ENCODE data around the gene FAM240B. TPM values are rescaled to one million over a fixed set of nuclear protein-coding genes. Genes with fewer than 3 reads are reported as not detected.
A peak's percentile ranks its signal among the peaks of the same experiment; 100 is the strongest.

The FAM240B gene
- total and polyA plus RNA-seq, 2 of the 8 experiments (the other 6 are each of a cell fraction or from before 2014, with no cell fraction given) = not detected

GRCh38 chr9:38747067-38747466, 27.1 kb upstream of the FAM240B start:
- no peak overlapping the region for H3K4me2 ChIP-seq (ENCODE audit: insufficient read depth in 1 of 2, low read depth in 2 of 2, low read length in 2 of 2)
- no peak overlapping the region for H2BK120ac ChIP-seq (replicated peaks; ENCODE audit: low read depth, low read length)
- no peaks in the 10 kb centered on the region for H3K36me3 ChIP-seq (ENCODE audit: control insufficient read depth in 2 of 4, insufficient read depth in 4 of 4, low read length in 3 of 4)
- WGBS, 2 experiments (ENCODE audit: extremely low coverage in 1 of 2, insufficient coverage in 1 of 2, insufficient read length in 1 of 2, insufficient replicate concordance in 2 of 2, low coverage in 1 of 2, low lambda C conversion rate in 2 of 2, missing lambda C conversion rate in 1 of 2) = 94% methylated on average over 8 of the region's 8 CpGs; no CpG with 5 or more reads in 1 of the 2 experiments
- no peak overlapping the region for H2BK12ac ChIP-seq (ENCODE audit: low read depth, low read length)
- FAIRE-seq (no peak), DNase-seq (ENCODE audit: low read depth in 1 of 2, low spot score in 2 of 2) (peak in 1 of 2 experiments; percentile 30)
- H3K79me2 ChIP-seq (ENCODE audit: control insufficient read depth in 1 of 2, insufficient read depth in 2 of 2, low read length in 2 of 2) = no peaks in the 10 kb centered on the region
- H4K20me1 ChIP-seq (replicated peaks in 1 of 2; ENCODE audit: control insufficient read depth in 1 of 2, insufficient read depth in 2 of 2, low read length in 2 of 2) = no peaks in the 10 kb centered on the region
- H4K5ac ChIP-seq (ENCODE audit: insufficient read length, low read depth, low read length) = no peak overlapping the region
- no peak overlapping the region for H3K14ac ChIP-seq (ENCODE audit: insufficient read length)
- no peak overlapping the region for H3K18ac ChIP-seq (ENCODE audit: extremely low read depth, low read length)
- no peak overlapping the region for H2AFZ ChIP-seq (ENCODE audit: low read length)
- no peaks in the 10 kb centered on the region for H3K9me3 ChIP-seq (ENCODE audit: insufficient read depth in 2 of 2, low read depth in 1 of 2, low read length in 1 of 2)
- H3K79me1 ChIP-seq (ENCODE audit: low read depth, low read length) = no peaks in the 10 kb centered on the region
- H3K9ac ChIP-seq (replicated peaks in 1 of 4; ENCODE audit: extremely low read depth in 1 of 4, low read depth in 3 of 4, low read length in 3 of 4) = no peak overlapping the region
- ChIA-PET POLR2A (ENCODE audit: partially characterized antibody) (no interaction called here), CTCF (ENCODE audit: partially characterized antibody) (no interaction called here)
- no peaks in the 10 kb centered on the region for H3K23me2 ChIP-seq (ENCODE audit: low read depth, low read length)
- H3K4me1 ChIP-seq (replicated peaks in 1 of 4; ENCODE audit: control insufficient read depth in 3 of 4, insufficient read depth in 4 of 4, low read length in 3 of 4) = 0 out of 7 replicates have a peak, but pooled peaks cover 0 to 1% (median 0%) of the 10 kb centered on the region in 4 experiments
- H3K27ac ChIP-seq (ENCODE audit: low read depth, low read length) = no peak overlapping the region
- H4K91ac ChIP-seq (replicated peaks; ENCODE audit: insufficient read length, low read length) = no peak overlapping the region
- 0 out of 2 replicates have a peak overlapping the region, but pooled peaks have one; percentile 36 for H2BK15ac ChIP-seq (ENCODE audit: low read length)
- H3K56ac ChIP-seq (replicated peaks; ENCODE audit: insufficient read length, low read depth, low read length) = no peak overlapping the region
- H2BK20ac ChIP-seq (ENCODE audit: low read length) = no peak overlapping the region
- H3K23ac ChIP-seq (ENCODE audit: insufficient read length) = no peak overlapping the region
- H4K8ac ChIP-seq (ENCODE audit: extremely low read depth, insufficient read depth, low read length) = no peak overlapping the region
- no peak overlapping the region for H2BK5ac ChIP-seq (ENCODE audit: low read depth, low read length)
- H3K4me3 ChIP-seq (ENCODE audit: extremely low read depth in 1 of 4, insufficient read depth in 2 of 4, low read depth in 3 of 4, low read length in 4 of 4) = no peak overlapping the region
- H2AK5ac ChIP-seq (ENCODE audit: low read depth, low read length) = no peak overlapping the region
- H3K4ac ChIP-seq (replicated peaks; ENCODE audit: insufficient read length, low read depth, low read length) = no peak overlapping the region
- H3K27me3 ChIP-seq (replicated peaks in 1 of 4; ENCODE audit: control insufficient read depth in 3 of 4, extremely low read depth in 1 of 4, insufficient read depth in 3 of 4, low read length in 3 of 4) = no peaks in the 10 kb centered on the region
- TF ChIP-seq CTBP2 (IDR thresholded peaks at IDR 0.05; ENCODE audit: borderline replicate concordance, insufficient read depth, insufficient read length, low read length) = no peak
- no peak for TF ChIP-seq ATF2 (IDR thresholded peaks at IDR 0.05; ENCODE audit: low read length)
- TF ChIP-seq SP1 (IDR thresholded peaks at IDR 0.05; ENCODE audit: low read depth, low read length) = no peak
- no peak for TF ChIP-seq MAFK (IDR thresholded peaks at IDR 0.05; ENCODE audit: low read depth, low read length)
- no peak for TF ChIP-seq PHF8 (conservative IDR thresholded peaks at IDR 0.05; ENCODE audit: low read depth, low read length)
- TF ChIP-seq YY1 (IDR thresholded peaks at IDR 0.05; ENCODE audit: low read depth, low read length) = no peak
- TF ChIP-seq USF2 (IDR thresholded peaks at IDR 0.05; ENCODE audit: low read length) = no peak
- TF ChIP-seq JUN (IDR thresholded peaks at IDR 0.05; ENCODE audit: low read depth, low read length) = no peak
- no peak for TF ChIP-seq POLR2AphosphoS5 (IDR thresholded peaks at IDR 0.05; ENCODE audit: low read depth, low read length)
- TF ChIP-seq POLR2A (IDR thresholded peaks at IDR 0.05; ENCODE audit: control extremely low read depth in 1 of 2, low read depth in 2 of 2, low read length in 2 of 2) = no peak
- TF ChIP-seq CBX8 (IDR thresholded peaks at IDR 0.05; ENCODE audit: borderline replicate concordance, low read depth, low read length) = no peak
- TF ChIP-seq RNF2 (IDR thresholded peaks at IDR 0.05; ENCODE audit: borderline replicate concordance, low read depth, low read length, missing control alignments, poor library complexity, severe bottlenecking) = no peak

Data from H1 (cell line).